ENCODE results near the gene FCN1. TPM values are rescaled to one million over a fixed set of nuclear protein-coding genes. Genes with fewer than 3 reads are reported as not detected.
A peak's percentile ranks its signal among the peaks of the same experiment; 100 is the strongest.

Gene FCN1
- total RNA-seq, 4 donors from 2014 or later, result 0.46 to 3.4 (median 1.6) TPM

DNA sequence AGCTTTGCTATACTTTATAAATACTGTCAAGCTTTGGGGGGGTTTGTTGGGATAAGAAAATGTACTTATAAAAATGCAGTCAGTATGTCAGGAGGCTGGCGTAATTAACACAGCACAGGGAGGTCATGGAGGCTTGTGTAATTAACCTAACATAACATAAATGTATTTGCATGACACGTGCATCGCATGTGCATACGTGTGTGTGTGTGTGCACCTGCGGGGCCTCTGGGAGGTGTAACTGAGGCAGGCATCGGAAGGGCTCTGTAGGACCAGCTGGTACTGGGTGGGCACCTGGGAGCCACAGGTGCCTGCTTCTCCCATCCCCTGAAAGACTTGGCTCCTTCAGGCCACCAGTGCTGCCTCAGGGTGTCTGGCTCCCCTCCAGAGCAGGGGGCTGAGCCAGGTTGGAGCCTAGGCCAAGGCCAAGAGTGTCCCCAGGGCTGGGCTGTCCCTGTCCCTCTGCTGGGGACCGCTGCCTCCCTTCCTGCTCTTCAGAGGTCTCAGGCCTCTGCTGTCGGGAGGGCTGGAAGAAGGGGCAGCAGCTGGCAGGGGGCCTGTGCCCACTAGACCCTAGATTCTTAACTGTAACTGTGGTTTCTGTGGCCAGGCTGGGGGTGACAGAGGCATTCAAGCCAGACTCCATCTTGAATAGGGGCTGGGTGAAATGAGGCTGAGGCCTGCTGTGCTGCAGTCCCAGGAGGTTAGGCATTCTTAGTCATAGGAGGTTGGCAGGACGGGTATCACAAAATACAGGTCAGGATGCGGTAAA, 28.1 kb downstream of the FCN1 start:
- no peaks in the 10 kb centered on the region for H3K36me3 ChIP-seq

DNA sequence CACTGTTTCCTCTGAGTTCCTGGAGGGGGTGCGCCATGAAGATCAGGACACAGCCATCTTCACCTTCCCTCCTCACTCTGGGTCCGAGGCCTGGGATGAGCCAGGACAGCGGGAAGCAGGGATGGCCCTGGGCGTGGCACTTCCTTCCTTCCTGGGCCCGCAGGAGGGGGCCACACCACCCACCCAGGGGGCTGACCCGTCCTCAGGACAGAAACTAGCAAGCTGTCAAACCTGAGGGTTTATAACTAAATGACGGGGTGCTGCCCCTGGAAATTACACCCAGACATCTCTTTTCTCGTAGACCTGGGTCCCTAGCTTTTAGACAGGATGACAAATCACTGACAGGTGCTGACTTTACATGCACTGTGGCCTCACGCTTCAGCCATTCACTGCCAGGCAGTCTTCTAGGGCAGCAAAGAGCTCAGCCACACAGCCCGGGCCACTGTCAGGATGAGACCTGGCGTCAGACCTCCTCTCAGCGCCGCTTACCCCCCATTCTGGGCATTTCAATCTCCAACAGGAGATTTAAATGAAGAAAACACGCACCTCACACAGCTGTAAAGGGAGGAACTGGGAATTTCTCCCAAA, 29.0 kb downstream of the FCN1 start:
- ATAC-seq, result peak; percentile 55 to 62
- intact Hi-C loops (cut with DNase I; ENCODE audit: low total_unique reads) (no loop called here), in situ Hi-C loops (cut with MboI; ENCODE audit: low sequenced_read_pairs in 4 of 4) (no loop called here)
- no peak overlapping the region for H3K4me3 ChIP-seq
- no peak for DNase-seq
- no peak overlapping the region for H3K27ac ChIP-seq
- H3K4me1 ChIP-seq, result no peaks in the 10 kb centered on the region
- TF ChIP-seq POLR2A (IDR thresholded peaks at IDR 0.05), result no peak
- TF ChIP-seq, protein P1, sequence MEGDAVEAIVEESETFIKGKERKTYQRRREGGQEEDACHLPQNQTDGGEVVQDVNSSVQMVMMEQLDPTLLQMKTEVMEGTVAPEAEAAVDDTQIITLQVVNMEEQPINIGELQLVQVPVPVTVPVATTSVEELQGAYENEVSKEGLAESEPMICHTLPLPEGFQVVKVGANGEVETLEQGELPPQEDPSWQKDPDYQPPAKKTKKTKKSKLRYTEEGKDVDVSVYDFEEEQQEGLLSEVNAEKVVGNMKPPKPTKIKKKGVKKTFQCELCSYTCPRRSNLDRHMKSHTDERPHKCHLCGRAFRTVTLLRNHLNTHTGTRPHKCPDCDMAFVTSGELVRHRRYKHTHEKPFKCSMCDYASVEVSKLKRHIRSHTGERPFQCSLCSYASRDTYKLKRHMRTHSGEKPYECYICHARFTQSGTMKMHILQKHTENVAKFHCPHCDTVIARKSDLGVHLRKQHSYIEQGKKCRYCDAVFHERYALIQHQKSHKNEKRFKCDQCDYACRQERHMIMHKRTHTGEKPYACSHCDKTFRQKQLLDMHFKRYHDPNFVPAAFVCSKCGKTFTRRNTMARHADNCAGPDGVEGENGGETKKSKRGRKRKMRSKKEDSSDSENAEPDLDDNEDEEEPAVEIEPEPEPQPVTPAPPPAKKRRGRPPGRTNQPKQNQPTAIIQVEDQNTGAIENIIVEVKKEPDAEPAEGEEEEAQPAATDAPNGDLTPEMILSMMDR (IDR thresholded peaks at IDR 0.05 in 4 of 5, conservative IDR thresholded peaks at IDR 0.05 in 1 of 5), result no peak
- no peaks in the 10 kb centered on the region for H3K36me3 ChIP-seq
- no peaks in the 10 kb centered on the region for H3K9me3 ChIP-seq
- no peaks in the 10 kb centered on the region for H3K27me3 ChIP-seq

More for the DNA sequence above, 28.1 kb downstream of the FCN1 start:
- no peaks in the 10 kb centered on the region for H3K27me3 ChIP-seq
- TF ChIP-seq, protein P1 (IDR thresholded peaks at IDR 0.05 in 4 of 5, conservative IDR thresholded peaks at IDR 0.05 in 1 of 5), result no peak
- no peak for TF ChIP-seq POLR2A (IDR thresholded peaks at IDR 0.05)
- H3K27ac ChIP-seq, result no peak overlapping the region
- no peaks in the 10 kb centered on the region for H3K9me3 ChIP-seq
- H3K4me1 ChIP-seq, result peaks cover 0 to 2% of the 10 kb centered on the region in 2 donors
- ATAC-seq (no peak), DNase-seq (no peak)
- H3K4me3 ChIP-seq, result no peak overlapping the region
- in situ Hi-C loops (cut with MboI; ENCODE audit: low sequenced_read_pairs in 4 of 4) (no loop called here), intact Hi-C loops (cut with DNase I; ENCODE audit: low total_unique reads) (loop anchor here (10.0 kb wide), 1 partner anchor 85 kb away; no protein-coding TSS in a partner anchor)

DNA sequence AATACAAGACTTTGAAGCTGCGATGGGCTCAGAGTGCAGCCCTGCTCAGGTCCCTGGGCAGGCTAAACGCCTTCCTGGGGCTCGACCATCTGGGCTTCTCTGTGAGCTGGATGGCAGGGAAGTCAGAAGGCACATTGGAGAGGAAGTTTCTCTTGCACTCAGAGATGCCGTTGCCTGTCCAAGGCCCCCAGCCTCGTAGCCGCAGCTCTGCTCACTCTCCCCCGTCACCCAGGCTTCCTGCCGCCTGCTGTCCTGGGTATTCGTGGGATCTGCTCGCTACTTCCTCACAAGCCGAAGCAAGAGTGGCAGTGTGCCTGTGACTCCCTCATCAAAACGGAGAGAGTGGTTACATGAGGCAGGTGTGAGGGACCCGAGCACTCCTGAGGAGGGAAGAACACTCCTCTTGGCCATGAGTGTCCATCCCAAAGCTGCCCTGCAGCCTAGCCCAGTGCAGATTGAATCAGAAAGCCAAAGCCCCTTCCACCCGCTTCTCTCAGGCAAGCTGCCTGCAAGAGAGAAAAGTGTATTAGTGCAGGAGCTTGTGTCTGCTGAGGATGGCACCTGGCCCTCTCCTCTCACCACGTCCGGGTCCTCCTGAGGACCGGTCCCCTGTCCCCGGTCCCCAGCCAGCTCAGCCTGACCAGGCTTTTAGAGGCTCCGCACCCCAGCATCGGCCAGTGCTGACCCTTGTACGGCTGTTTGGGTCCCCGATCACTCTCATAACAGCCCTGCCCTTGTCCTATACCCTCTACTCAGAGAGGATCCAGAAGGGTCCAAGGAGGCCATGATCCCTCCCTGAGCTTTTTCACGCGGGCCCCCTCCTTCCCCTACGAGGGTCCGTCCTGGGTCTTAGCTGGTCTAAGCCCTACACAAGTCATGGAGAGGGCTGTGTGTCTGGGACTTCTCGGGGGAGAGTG, 29.8 kb downstream of the FCN1 start:
- in situ Hi-C loops (cut with MboI; ENCODE audit: low sequenced_read_pairs in 4 of 4), result no loop called here
- TF ChIP-seq, protein P1 (IDR thresholded peaks at IDR 0.05 in 4 of 5, conservative IDR thresholded peaks at IDR 0.05 in 1 of 5), result no peak
- no peak for TF ChIP-seq POLR2A (IDR thresholded peaks at IDR 0.05)
- Histone ChIP-seq H3K27ac (no peak overlapping the region), H3K27me3 (no peaks in the 10 kb centered on the region), H3K9me3 (no peaks in the 10 kb centered on the region), H3K36me3 (no peaks in the 10 kb centered on the region), H3K4me3 (no peak overlapping the region), H3K4me1 (no peaks in the 10 kb centered on the region)
- intact Hi-C loops (cut with DNase I; ENCODE audit: low total_unique reads), result no loop called here
- ATAC-seq (no peak), DNase-seq (no peak)

DNA sequence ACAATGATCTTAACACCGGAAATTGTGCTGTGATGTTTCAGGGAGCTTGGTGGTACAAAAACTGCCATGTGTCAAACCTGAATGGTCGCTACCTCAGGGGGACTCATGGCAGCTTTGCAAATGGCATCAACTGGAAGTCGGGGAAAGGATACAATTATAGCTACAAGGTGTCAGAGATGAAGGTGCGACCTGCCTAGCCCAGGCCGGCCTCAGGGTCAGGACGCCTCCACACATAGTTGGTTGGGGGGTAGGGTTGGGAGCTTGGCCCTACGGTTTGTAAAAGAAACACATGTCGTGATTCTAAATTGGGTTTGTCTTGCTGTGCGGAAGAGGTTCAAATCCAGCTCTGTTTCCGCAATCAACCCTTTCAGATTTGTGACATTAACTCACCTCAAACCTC, 30.5 kb downstream of the FCN1 start:
- no peak for DNase-seq
- Histone ChIP-seq H3K4me1 (no peaks in the 10 kb centered on the region), H3K27ac (no peak overlapping the region), H3K9me3 (no peaks in the 10 kb centered on the region), H3K4me3 (no peak overlapping the region), H3K36me3 (no peaks in the 10 kb centered on the region), H3K27me3 (no peaks in the 10 kb centered on the region)
- TF ChIP-seq, protein P1 (IDR thresholded peaks at IDR 0.05 in 4 of 5, conservative IDR thresholded peaks at IDR 0.05 in 1 of 5), result no peak
- no peak for TF ChIP-seq POLR2A (IDR thresholded peaks at IDR 0.05)
- no peak for ATAC-seq
- in situ Hi-C loops (cut with MboI; ENCODE audit: low sequenced_read_pairs in 4 of 4) (no loop called here), intact Hi-C loops (cut with DNase I; ENCODE audit: low total_unique reads) (no loop called here)
